Tibial artery (tissue), 4 donors: ENCODE data around the gene HOXC12.

Experiments
- DNase-seq, 2 donors: peaks; one replicate each; pipeline ENCODE4 v3.0.0-alpha.2; 2019
- H3K27ac ChIP-seq, 2 donors: fragments of 200-600 bp; sonication (generic) in 1 of 2; 1 replicate in 1 of 2; 2 replicates in 1 of 2; pipeline ENCODE4 v1.5.1; 2018 to 2019; ENCODE audit warnings: mild to moderate bottlenecking in 1 of 2
- H3K27me3 ChIP-seq, 2 donors: fragments of 200-600 bp; sonication (generic) in 1 of 2; one replicate each; pipeline versions ENCODE4 v1.5.1 to v1.6.0; 2016 to 2019
- H3K36me3 ChIP-seq, 3 donors: fragments of 200-600 bp; sonication (generic) in 2 of 3; one replicate each; pipeline ENCODE4 v1.5.1; 2016 to 2019; ENCODE audit warnings: mild to moderate bottlenecking in 2 of 3
- H3K4me1 ChIP-seq, 4 donors: fragments of 200-600 bp; sonication (generic) in 2 of 4; 1 replicate in 3 of 4; 2 replicates in 1 of 4; pipeline ENCODE4 v1.5.1; 2016 to 2019
- H3K4me3 ChIP-seq, 2 donors: fragments of 200-600 bp; sonication (generic) in 1 of 2; 1 replicate in 1 of 2; 2 replicates in 1 of 2; pipeline ENCODE4 v1.5.1; 2018 to 2019; ENCODE audit warnings: mild to moderate bottlenecking in 2 of 2
- H3K9me3 ChIP-seq, 3 donors: fragments of 200-600 bp; sonication (generic) in 1 of 3; one replicate each; pipeline ENCODE4 v1.5.1; 2016 to 2019
- CTCF ChIP-seq, 2 experiments: fragments of 200-600 bp in 1 of 2; fragments of 450-650 bp in 1 of 2; IDR thresholded peaks; one replicate each; pipeline ENCODE4 v1.5.1; 2017 to 2019; ENCODE audit warnings: antibody characterized with exemption in 2 of 2, mild to moderate bottlenecking in 1 of 2, moderate library complexity in 1 of 2
- intact Hi-C: fragments of 100-400 bp; cut with DNase I; formaldehyde crosslinking; loops from one replicate; pipeline ENCODE4 v1.15.0; 2023; ENCODE audit warnings: low total_unique reads

The HOXC12 gene

GRCh38 chr12:53976172-53976822 lies 21.6 kb downstream of the HOXC12 start:
- peak overlapping the region; percentile 93 to 98 for H3K27ac ChIP-seq
- peak overlapping the region in 1 of 2 donors; percentile 29 for H3K4me3 ChIP-seq
- TF ChIP-seq CTCF (IDR thresholded peaks at IDR 0.05), result no peak
- H3K36me3 ChIP-seq, result no peaks in the 10 kb centered on the region
- peaks cover 0 to 64% (median 39%) of the 10 kb centered on the region in 4 donors for H3K4me1 ChIP-seq
- H3K9me3 ChIP-seq, result no peaks in the 10 kb centered on the region
- intact Hi-C loops, result loop anchor here (10.0 kb wide), 1 partner anchor 389 kb away; the partner anchor contains the start of gene GPR84
- no peaks in the 10 kb centered on the region for H3K27me3 ChIP-seq
- DNase-seq, result no peak

- intact Hi-C loops, result loop anchor here (10.0 kb wide), 1 partner anchor 388 kb away; the partner anchor contains the start of gene GPR84
- H3K27me3 ChIP-seq, result no peaks in the 10 kb centered on the region
- H3K27ac ChIP-seq, result peak overlapping the region; percentile 93 to 98
- H3K4me1 ChIP-seq, result peaks cover 0 to 57% (median 38%) of the 10 kb centered on the region in 4 donors
- peak overlapping the region in 1 of 2 donors; percentile 29 for H3K4me3 ChIP-seq
- no peak for TF ChIP-seq CTCF (IDR thresholded peaks at IDR 0.05)
- no peaks in the 10 kb centered on the region for H3K36me3 ChIP-seq
- H3K9me3 ChIP-seq, result no peaks in the 10 kb centered on the region
- DNase-seq, result no peak
Measured at GRCh38 chr12:53976823-53977595, 22.3 kb downstream of the HOXC12 start.

- Histone ChIP-seq H3K4me3 (peak overlapping the region in 1 of 2 donors; percentile 9), H3K27ac (peak overlapping the region; percentile 93 to 98), H3K27me3 (no peaks in the 10 kb centered on the region), H3K36me3 (no peaks in the 10 kb centered on the region), H3K4me1 (peaks cover 0 to 55% (median 37%) of the 10 kb centered on the region in 4 donors), H3K9me3 (no peaks in the 10 kb centered on the region)
- intact Hi-C loops, result loop anchor here (10.0 kb wide), 1 partner anchor 387 kb away; the partner anchor contains the start of gene GPR84
- no peak for DNase-seq
- no peak for TF ChIP-seq CTCF (IDR thresholded peaks at IDR 0.05)
Measured at GRCh38 chr12:53977596-53978445, 23.1 kb downstream of the HOXC12 start.

DNA sequence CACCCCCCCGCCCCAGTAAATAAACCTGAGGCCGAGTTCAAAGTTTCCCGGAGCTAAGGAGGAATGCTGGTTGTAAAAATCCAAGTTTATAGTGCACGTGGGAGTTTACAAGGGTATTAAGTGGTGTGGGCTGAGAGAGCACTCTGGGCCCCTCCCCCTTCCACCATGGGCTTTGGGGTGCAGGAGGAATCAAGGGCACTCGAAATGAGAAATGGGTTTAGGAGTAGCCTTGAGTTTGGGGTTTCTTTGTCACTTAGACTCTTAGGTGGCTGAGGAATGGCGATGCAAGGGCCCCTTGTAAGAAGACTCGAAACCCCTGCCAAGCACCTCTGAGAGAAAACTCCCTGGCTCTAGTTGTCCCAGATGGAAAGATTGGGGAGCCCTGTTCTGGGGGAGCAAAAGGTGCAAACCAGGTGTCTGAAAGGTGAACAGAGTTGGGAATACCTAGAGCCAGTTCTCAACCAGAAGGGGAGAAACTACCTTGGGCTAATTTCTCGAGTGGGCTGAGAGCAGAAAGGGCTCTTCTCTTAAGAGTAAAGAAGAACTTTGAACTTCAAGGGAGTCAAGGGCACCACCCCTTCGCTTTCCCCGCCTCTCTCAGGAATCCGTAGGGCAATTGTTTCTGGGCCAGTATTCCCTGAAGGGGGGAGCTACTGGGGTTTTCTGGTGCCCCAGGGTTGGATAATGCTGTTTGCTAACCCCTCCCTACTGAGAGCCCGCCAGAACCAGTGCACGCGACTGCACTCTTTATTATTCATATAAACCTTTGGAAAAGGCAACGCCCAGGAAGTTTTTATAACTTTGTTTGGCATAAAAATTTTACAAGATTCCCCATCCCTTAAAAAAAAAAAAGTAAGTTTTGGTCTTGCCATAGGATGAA lies 24.0 kb downstream of the HOXC12 start:
- intact Hi-C loops, result loop anchor here (10.0 kb wide), 1 partner anchor 386 kb away; the partner anchor contains the start of gene GPR84
- no peak for DNase-seq
- Histone ChIP-seq H3K9me3 (no peaks in the 10 kb centered on the region), H3K27ac (peak overlapping the region; percentile 93 to 98), H3K36me3 (no peaks in the 10 kb centered on the region), H3K4me1 (peaks cover 0 to 64% (median 35%) of the 10 kb centered on the region in 4 donors), H3K27me3 (no peaks in the 10 kb centered on the region), H3K4me3 (peak overlapping the region in 1 of 2 donors; percentile 9)
- TF ChIP-seq CTCF (IDR thresholded peaks at IDR 0.05), result no peak
